Ascending aorta (tissue), 2 donors: ENCODE measurements around the gene RASSF3. TPM values are rescaled to one million over a fixed set of nuclear protein-coding genes. Genes with fewer than 3 reads are reported as not detected.

Experiments used
- DNase-seq, 2 donors: peaks; one replicate each; pipeline ENCODE4 v3.0.0-alpha.2; 2019; ENCODE audit warnings: low spot score in 2 of 2
- H3K27ac ChIP-seq, 2 donors: fragments of 200-600 bp; sonication (generic); one replicate each; pipeline ENCODE4 v1.5.1; 2016 to 2017; ENCODE audit warnings: mild to moderate bottlenecking in 1 of 2
- H3K27me3 ChIP-seq: fragments of 200-600 bp; sonication (generic); one replicate; pipeline ENCODE4 v1.5.1; 2017
- H3K36me3 ChIP-seq, 2 donors: fragments of 200-600 bp; sonication (generic); one replicate each; pipeline ENCODE4 v1.5.1; 2016
- H3K4me1 ChIP-seq, 2 donors: fragments of 200-600 bp; sonication (generic); one replicate each; pipeline ENCODE4 v1.5.1; 2016 to 2017; ENCODE audit warnings: mild to moderate bottlenecking in 1 of 2
- H3K4me3 ChIP-seq, 2 donors: fragments of 200-600 bp; sonication (generic); one replicate each; pipeline ENCODE4 v1.5.1; 2016 to 2017; ENCODE audit warnings: mild to moderate bottlenecking in 1 of 2
- H3K9me3 ChIP-seq, 2 donors: fragments of 200-600 bp; sonication (generic); one replicate each; pipeline ENCODE4 v1.5.1; 2016
- CTCF ChIP-seq, 3 experiments: fragments of 200-600 bp in 2 of 3; fragments of 450-650 bp in 1 of 3; sonication (generic) in 2 of 3; IDR thresholded peaks; one replicate each; pipeline ENCODE4 v1.5.1; 2016 to 2019; ENCODE audit warnings: antibody characterized with exemption in 3 of 3, mild to moderate bottlenecking in 1 of 3, moderate library complexity in 1 of 3
- intact Hi-C: fragments of 100-400 bp; cut with DNase I; formaldehyde crosslinking; loops from one replicate; pipeline ENCODE4 v1.15.1; 2023
- total RNA-seq: library from RNA; depleted of rRNA; stranded (reverse); fragments of >200 nt; gene quantifications from one replicate; pipeline ENCODE4 v1.1.0, GENCODE V29; 2016

RASSF3 gene
- total RNA-seq, 1 donor from 2014 or later = 79.6 TPM

GRCh38 chr12:64733857-64734256, 123.6 kb downstream of the RASSF3 start:
- H3K9me3 ChIP-seq = no peaks in the 10 kb centered on the region
- no peak for TF ChIP-seq CTCF (IDR thresholded peaks at IDR 0.05)
- no peak overlapping the region for H3K27ac ChIP-seq
- no peak overlapping the region for H3K4me3 ChIP-seq
- intact Hi-C loops = no loop called here
- peak in 1 of 2 donors; percentile 75 for DNase-seq
- peaks cover 29 to 54% of the 10 kb centered on the region in 2 donors for H3K36me3 ChIP-seq
- H3K4me1 ChIP-seq = no peaks in the 10 kb centered on the region
- no peaks in the 10 kb centered on the region for H3K27me3 ChIP-seq

GRCh38 chr12:64735442-64735841, 125.1 kb downstream of the RASSF3 start:
- no peaks in the 10 kb centered on the region for H3K9me3 ChIP-seq
- H3K4me3 ChIP-seq = no peak overlapping the region
- TF ChIP-seq CTCF (IDR thresholded peaks at IDR 0.05) = no peak
- H3K27ac ChIP-seq = peak overlapping the region; percentile 29 to 60
- no peak for DNase-seq
- no peaks in the 10 kb centered on the region for H3K4me1 ChIP-seq
- no peaks in the 10 kb centered on the region for H3K27me3 ChIP-seq
- intact Hi-C loops = no loop called here
- peaks cover 34 to 67% of the 10 kb centered on the region in 2 donors for H3K36me3 ChIP-seq

GRCh38 chr12:64736771-64737170, 126.5 kb downstream of the RASSF3 start:
- DNase-seq = no peak
- TF ChIP-seq CTCF (IDR thresholded peaks at IDR 0.05) = no peak
- Histone ChIP-seq H3K36me3 (peaks cover 34 to 74% of the 10 kb centered on the region in 2 donors), H3K27me3 (no peaks in the 10 kb centered on the region), H3K4me1 (no peaks in the 10 kb centered on the region), H3K4me3 (no peak overlapping the region), H3K9me3 (no peaks in the 10 kb centered on the region), H3K27ac (no peak overlapping the region)
- intact Hi-C loops = no loop called here

- H3K27ac ChIP-seq = no peak overlapping the region
- DNase-seq = no peak
- no peak overlapping the region for H3K4me3 ChIP-seq
- H3K27me3 ChIP-seq = no peaks in the 10 kb centered on the region
- H3K9me3 ChIP-seq = no peaks in the 10 kb centered on the region
- intact Hi-C loops = no loop called here
- no peak for TF ChIP-seq CTCF (IDR thresholded peaks at IDR 0.05)
- H3K36me3 ChIP-seq = peaks cover 41 to 81% of the 10 kb centered on the region in 2 donors
- no peaks in the 10 kb centered on the region for H3K4me1 ChIP-seq
These were observed 127.2 kb downstream of the RASSF3 start for GRCh38 chr12:64737539-64737938.

GRCh38 chr12:64739778-64740177, 129.5 kb downstream of the RASSF3 start:
- DNase-seq = no peak
- intact Hi-C loops = no loop called here
- Histone ChIP-seq H3K9me3 (no peaks in the 10 kb centered on the region), H3K4me1 (peaks cover 0 to 7% of the 10 kb centered on the region in 2 donors), H3K4me3 (no peak overlapping the region), H3K27ac (no peak overlapping the region), H3K27me3 (no peaks in the 10 kb centered on the region), H3K36me3 (peaks cover 38 to 93% of the 10 kb centered on the region in 2 donors)
- no peak for TF ChIP-seq CTCF (IDR thresholded peaks at IDR 0.05)

- no peaks in the 10 kb centered on the region for H3K9me3 ChIP-seq
- TF ChIP-seq CTCF (IDR thresholded peaks at IDR 0.05) = no peak
- H3K36me3 ChIP-seq = peaks cover 38 to 85% of the 10 kb centered on the region in 2 donors
- no peak for DNase-seq
- intact Hi-C loops = no loop called here
- peaks cover 0 to 7% of the 10 kb centered on the region in 2 donors for H3K4me1 ChIP-seq
- no peaks in the 10 kb centered on the region for H3K27me3 ChIP-seq
- H3K27ac ChIP-seq = no peak overlapping the region
- H3K4me3 ChIP-seq = no peak overlapping the region
These were observed 130.4 kb downstream of the RASSF3 start for GRCh38 chr12:64740646-64741045.
